K562 (cell line): Measurements from ENCODE around the gene TNIP2. TPM values are rescaled to one million over a fixed set of nuclear protein-coding genes. Genes with fewer than 3 reads are reported as not detected.

Experiments used
- DMBX1 ChIP-seq: fragments of 250-450 bp; sonication (Bioruptor Pico); IDR thresholded peaks from 2 replicates; pipeline ENCODE4 v1.8.0; 2022; ENCODE audit warnings: inconsistent platforms, mild to moderate bottlenecking, moderate library complexity, borderline replicate concordance
- FOSL1 ChIP-seq: fragments of 200-800 bp; sonication (Bioruptor generic); conservative IDR thresholded peaks from 2 replicates; pipeline ENCODE4 v1.6.1; 2016; ENCODE audit warnings: missing genetic modification characterization, missing compliant biosample characterization
- JUND ChIP-seq, 2 experiments: IDR thresholded peaks; 2 replicates in 1 of 2; 3 replicates in 1 of 2; pipeline ENCODE4 v1.6.1; 2011; ENCODE audit warnings: borderline replicate concordance in 2 of 2, low read depth in 2 of 2, low read length in 2 of 2, improper control_type of control experiment in 1 of 2, missing biosample characterization in 1 of 2, missing genetic modification characterization in 1 of 2, missing genetic modification reagents in 1 of 2
- KAT2B ChIP-seq: IDR thresholded peaks from one replicate; pipeline ENCODE4 v1.6.1; 2012; ENCODE audit warnings: low read depth, mild to moderate bottlenecking, control low read depth, inconsistent platforms, low read length, moderate library complexity
- KAT7 ChIP-seq: sonication (generic); formaldehyde crosslinking; IDR thresholded peaks from 2 replicates; pipeline ENCODE4 v1.8.0; 2022; ENCODE audit warnings: missing genetic modification reagents, mild to moderate bottlenecking, borderline replicate concordance
- MEIS2 ChIP-seq: fragments of 450-650 bp; IDR thresholded peaks from 2 replicates; pipeline ENCODE4 v1.6.1; 2014; ENCODE audit warnings: mild to moderate bottlenecking; ENCODE audit not compliant: partially characterized antibody
- NR2C2 ChIP-seq, 2 experiments: fragments of 200-800 bp in 1 of 2; sonication (Bioruptor generic) in 1 of 2; sonication (generic) in 1 of 2; formaldehyde crosslinking in 1 of 2; IDR thresholded peaks; 2 replicates each; pipeline versions ENCODE4 v1.6.1 to v1.8.0; 2016 to 2022; ENCODE audit warnings: mild to moderate bottlenecking in 1 of 2, missing compliant biosample characterization in 1 of 2, missing genetic modification characterization in 1 of 2, missing genetic modification reagents in 1 of 2
- NR4A1 ChIP-seq, 2 experiments: fragments of 250-450 bp in 1 of 2; fragments of 450-650 bp in 1 of 2; sonication (Bioruptor Pico) in 1 of 2; IDR thresholded peaks; 2 replicates each; pipeline versions ENCODE4 v1.4.0 to v1.6.1; 2016 to 2020; ENCODE audit warnings: mild to moderate bottlenecking in 2 of 2, missing compliant biosample characterization in 1 of 2, missing genetic modification characterization in 1 of 2, moderate library complexity in 1 of 2
- SMAD1 ChIP-seq: fragments of 150-350 bp; IDR thresholded peaks from 2 replicates; pipeline ENCODE4 v1.6.1; 2014; ENCODE audit warnings: low read length, low read depth; ENCODE audit not compliant: partially characterized antibody
- TAF1 ChIP-seq: IDR thresholded peaks from 2 replicates; pipeline ENCODE4 v1.6.1; 2011; ENCODE audit warnings: mild to moderate bottlenecking, low read length, moderate library complexity; ENCODE audit not compliant: insufficient read depth, control insufficient read depth, severe bottlenecking; ENCODE audit errors: extremely low read depth
- TCFL5 ChIP-seq: fragments of 250-450 bp; sonication (Bioruptor Pico); conservative IDR thresholded peaks from 2 replicates; pipeline ENCODE4 v1.6.1; 2021; ENCODE audit warnings: mild to moderate bottlenecking, moderate library complexity, matching md5 sums
- ZNF143 ChIP-seq: sonication (generic); formaldehyde crosslinking; IDR thresholded peaks from 2 replicates; pipeline ENCODE4 v1.9.0; 2022; ENCODE audit warnings: mild to moderate bottlenecking, missing genetic modification reagents
- polyA plus RNA-seq, 8 experiments: library from polyadenylated mRNA; depleted of rRNA in 4 of 8; stranded (reverse) in 5 of 8; unstranded in 3 of 8; fragments of >200 nt; fragmentation: Nextera tagmentation in 2 of 8; fragmentation: Illumina TruSeq in 1 of 8; extraction: Ambion mirVana in 2 of 8; extraction: Trizol in 1 of 8; gene quantifications; 2 replicates each; pipeline versions ENCODE4 v1.2.1 to v1.2.3, GENCODE V29; 2011 to 2014; ENCODE audit warnings: inconsistent platforms in 1 of 8, missing spikeins in 1 of 8
- total RNA-seq, 7 experiments: library from RNA; depleted of rRNA in 6 of 7; stranded (reverse); fragments of >200 nt in 6 of 7; fragmentation: Illumina TruSeq in 2 of 7; extraction: Trizol in 2 of 7; gene quantifications; 2 replicates each; pipeline versions ENCODE4 v1.2.1 to v1.2.3, GENCODE V29; 2011 to 2021; ENCODE audit warnings: low replicate concordance in 1 of 7
- TF ChIP-seq, protein P1 (sequence below): fragments of 450-650 bp; formaldehyde crosslinking; IDR thresholded peaks from 2 replicates; pipeline ENCODE4 v1.4.0; 2020; ENCODE audit warnings: mild to moderate bottlenecking, moderate library complexity
- TF ChIP-seq, protein P2 (sequence below): fragments of 450-650 bp; IDR thresholded peaks from 2 replicates; pipeline ENCODE4 v1.7.1; 2018; ENCODE audit warnings: mild to moderate bottlenecking, low read depth; ENCODE audit not compliant: partially characterized antibody
- TF ChIP-seq, protein P3 (sequence below), 2 experiments: fragments of 450-650 bp; conservative IDR thresholded peaks; 2 replicates each; pipeline ENCODE4 v1.6.1; 2017; ENCODE audit warnings: mild to moderate bottlenecking in 2 of 2, moderate library complexity in 2 of 2
- TF ChIP-seq, protein P4 (sequence below): fragments of 250-450 bp; sonication (Bioruptor Pico); IDR thresholded peaks from 2 replicates; pipeline ENCODE4 v1.4.0; 2020

The TNIP2 gene
- total and polyA plus RNA-seq, 9 of the 15 experiments (the other 6 are each of a cell fraction or from before 2014, with no cell fraction given): 0.61 to 42.6 (median 19.5) TPM

DNA sequence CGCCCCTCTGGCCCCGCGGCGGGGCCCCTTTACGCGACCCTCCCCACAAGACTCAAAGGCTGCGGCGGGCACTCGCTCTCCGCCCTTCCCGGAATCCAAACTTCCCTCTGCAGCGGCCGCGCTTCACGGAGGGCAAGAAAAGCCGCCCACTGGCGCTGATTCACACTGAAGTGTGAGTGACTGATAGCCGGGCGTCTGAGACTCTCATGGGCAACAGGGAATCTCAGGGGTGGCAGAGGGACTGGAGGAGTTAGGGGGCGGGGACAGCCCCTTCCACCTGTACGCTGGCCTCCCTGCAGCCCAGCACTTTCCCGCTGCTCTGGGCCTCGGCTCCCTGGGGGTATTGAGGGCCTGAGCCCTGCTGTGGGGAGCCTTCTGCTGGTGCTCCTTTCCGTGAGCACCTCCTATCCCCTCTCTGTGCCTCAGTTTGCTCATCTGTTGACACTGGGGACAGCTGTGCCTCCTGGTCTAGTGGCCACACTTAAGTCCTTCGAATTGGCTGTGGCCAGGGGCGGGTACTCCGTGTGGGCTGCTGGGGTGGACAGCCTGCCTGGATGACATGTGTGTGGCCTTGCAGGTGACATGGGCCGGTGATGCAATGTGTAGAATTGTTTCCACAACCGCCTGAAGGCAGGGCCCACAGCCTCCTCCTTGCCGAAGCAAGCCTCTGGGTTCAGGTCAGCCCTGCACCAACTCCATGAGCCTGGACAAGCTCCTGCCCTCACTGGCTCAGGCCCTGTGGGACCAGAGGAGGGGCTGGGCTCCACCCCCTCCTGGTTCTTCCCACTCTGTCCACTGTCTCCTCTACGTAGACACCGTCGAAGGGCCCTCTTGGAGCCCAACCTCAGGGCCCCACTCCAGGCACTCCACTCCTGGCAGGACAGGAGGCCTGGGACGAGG, 37.7 kb upstream of the TNIP2 start (continued):
- TF ChIP-seq NR2C2 (CRISPR knock-in tag; IDR thresholded peaks at IDR 0.05) (no peak), NR2C2 (tag; IDR thresholded peaks at IDR 0.05) (peak; percentile 43; the same call in 1 of the 2 replicates), FOSL1 (tag) (0 out of 2 replicates have a peak, but pooled peaks have one; percentile 22), ZNF143 (CRISPR knock-in tag) (0 out of 2 replicates have a peak, but pooled peaks have one; percentile 29), NR4A1 (CRISPR knock-in tag; IDR thresholded peaks at IDR 0.05) (0 out of 2 replicates have a peak, but pooled peaks have one; percentile 7), NR4A1 (tag; IDR thresholded peaks at IDR 0.05) (no peak), TAF1 (peak; percentile 21), KAT7 (no peak), KAT2B (no peak), MEIS2 (peak; percentile 7), JUND (IDR thresholded peaks at IDR 0.05; ENCODE audit: borderline replicate concordance, low read depth, low read length) (peak; percentile 16; the same call in 1 of the 2 replicates), JUND (tag; IDR thresholded peaks at IDR 0.05; ENCODE audit: borderline replicate concordance, low read depth, low read length) (0 out of 3 replicates have a peak, but pooled peaks have one; percentile 14), SMAD1 (no peak), TCFL5 (CRISPR knock-in tag) (no peak), DMBX1 (CRISPR knock-in tag) (0 out of 2 replicates have a peak, but pooled peaks have one; percentile 32)
- TF ChIP-seq, protein P1, sequence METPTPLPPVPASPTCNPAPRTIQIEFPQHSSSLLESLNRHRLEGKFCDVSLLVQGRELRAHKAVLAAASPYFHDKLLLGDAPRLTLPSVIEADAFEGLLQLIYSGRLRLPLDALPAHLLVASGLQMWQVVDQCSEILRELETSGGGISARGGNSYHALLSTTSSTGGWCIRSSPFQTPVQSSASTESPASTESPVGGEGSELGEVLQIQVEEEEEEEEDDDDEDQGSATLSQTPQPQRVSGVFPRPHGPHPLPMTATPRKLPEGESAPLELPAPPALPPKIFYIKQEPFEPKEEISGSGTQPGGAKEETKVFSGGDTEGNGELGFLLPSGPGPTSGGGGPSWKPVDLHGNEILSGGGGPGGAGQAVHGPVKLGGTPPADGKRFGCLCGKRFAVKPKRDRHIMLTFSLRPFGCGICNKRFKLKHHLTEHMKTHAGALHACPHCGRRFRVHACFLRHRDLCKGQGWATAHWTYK (CRISPR knock-in tag): 0 out of 2 replicates have a peak, but pooled peaks have one; percentile 56
- TF ChIP-seq, protein P2, sequence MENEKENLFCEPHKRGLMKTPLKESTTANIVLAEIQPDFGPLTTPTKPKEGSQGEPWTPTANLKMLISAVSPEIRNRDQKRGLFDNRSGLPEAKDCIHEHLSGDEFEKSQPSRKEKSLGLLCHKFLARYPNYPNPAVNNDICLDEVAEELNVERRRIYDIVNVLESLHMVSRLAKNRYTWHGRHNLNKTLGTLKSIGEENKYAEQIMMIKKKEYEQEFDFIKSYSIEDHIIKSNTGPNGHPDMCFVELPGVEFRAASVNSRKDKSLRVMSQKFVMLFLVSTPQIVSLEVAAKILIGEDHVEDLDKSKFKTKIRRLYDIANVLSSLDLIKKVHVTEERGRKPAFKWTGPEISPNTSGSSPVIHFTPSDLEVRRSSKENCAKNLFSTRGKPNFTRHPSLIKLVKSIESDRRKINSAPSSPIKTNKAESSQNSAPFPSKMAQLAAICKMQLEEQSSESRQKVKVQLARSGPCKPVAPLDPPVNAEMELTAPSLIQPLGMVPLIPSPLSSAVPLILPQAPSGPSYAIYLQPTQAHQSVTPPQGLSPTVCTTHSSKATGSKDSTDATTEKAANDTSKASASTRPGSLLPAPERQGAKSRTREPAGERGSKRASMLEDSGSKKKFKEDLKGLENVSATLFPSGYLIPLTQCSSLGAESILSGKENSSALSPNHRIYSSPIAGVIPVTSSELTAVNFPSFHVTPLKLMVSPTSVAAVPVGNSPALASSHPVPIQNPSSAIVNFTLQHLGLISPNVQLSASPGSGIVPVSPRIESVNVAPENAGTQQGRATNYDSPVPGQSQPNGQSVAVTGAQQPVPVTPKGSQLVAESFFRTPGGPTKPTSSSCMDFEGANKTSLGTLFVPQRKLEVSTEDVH: no peak
- TF ChIP-seq, protein P3, sequence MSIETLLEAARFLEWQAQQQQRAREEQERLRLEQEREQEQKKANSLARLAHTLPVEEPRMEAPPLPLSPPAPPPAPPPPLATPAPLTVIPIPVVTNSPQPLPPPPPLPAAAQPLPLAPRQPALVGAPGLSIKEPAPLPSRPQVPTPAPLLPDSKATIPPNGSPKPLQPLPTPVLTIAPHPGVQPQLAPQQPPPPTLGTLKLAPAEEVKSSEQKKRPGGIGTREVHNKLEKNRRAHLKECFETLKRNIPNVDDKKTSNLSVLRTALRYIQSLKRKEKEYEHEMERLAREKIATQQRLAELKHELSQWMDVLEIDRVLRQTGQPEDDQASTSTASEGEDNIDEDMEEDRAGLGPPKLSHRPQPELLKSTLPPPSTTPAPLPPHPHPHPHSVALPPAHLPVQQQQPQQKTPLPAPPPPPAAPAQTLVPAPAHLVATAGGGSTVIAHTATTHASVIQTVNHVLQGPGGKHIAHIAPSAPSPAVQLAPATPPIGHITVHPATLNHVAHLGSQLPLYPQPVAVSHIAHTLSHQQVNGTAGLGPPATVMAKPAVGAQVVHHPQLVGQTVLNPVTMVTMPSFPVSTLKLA (conservative IDR thresholded peaks at IDR 0.05): no peak
- TF ChIP-seq, protein P4, sequence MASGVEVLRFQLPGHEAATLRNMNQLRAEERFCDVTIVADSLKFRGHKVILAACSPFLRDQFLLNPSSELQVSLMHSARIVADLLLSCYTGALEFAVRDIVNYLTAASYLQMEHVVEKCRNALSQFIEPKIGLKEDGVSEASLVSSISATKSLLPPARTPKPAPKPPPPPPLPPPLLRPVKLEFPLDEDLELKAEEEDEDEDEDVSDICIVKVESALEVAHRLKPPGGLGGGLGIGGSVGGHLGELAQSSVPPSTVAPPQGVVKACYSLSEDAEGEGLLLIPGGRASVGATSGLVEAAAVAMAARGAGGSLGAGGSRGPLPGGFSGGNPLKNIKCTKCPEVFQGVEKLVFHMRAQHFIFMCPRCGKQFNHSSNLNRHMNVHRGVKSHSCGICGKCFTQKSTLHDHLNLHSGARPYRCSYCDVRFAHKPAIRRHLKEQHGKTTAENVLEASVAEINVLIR: no peak
